ENCODE results near the gene PTPRM. TPM values are rescaled to one million over a fixed set of nuclear protein-coding genes. Genes with fewer than 3 reads are reported as not detected.

The PTPRM gene
- total and polyA plus RNA-seq, 2 experiments from 2014 or later: 1.6 to 5.3 TPM

DNA sequence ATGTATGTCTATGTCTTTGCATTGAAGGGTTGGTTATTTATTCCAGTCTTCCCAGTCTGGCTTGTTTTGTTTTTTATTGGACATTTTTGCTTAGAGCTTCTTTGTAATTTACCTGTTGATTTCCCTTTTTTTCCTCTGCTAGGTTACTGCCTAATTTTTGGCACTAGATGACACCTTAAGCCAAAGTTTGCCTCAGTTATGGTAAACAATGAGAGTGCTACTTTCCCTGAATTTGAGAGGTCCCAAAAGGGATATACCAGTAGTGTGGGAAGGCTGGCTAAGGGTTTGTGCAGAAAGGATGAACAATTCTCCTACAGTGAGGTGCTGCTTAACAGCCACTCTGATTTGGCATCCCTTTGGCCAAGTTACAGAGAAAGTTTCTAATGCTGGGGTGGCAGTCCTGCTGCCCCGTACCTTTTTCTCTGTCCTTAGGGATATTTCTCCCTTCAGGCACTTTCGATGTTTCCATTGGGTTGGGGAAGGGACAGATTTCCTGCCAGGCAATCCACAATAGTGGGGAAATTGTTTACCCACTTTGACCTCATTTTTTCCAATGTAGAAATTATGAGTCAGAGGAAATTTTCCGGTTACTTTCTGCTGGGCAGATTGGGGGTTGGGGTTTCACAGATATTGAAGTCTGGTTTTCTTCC, 354.9 kb downstream of the PTPRM start:
- no peaks in the 10 kb centered on the region for H3K4me1 ChIP-seq (ENCODE audit: insufficient read depth)
- Mint-ChIP-seq H3K9me3 (no peaks in the 10 kb centered on the region; the same call in 2 of the 3 replicates), H3K27ac (no peak overlapping the region), H3K27me3 (ENCODE audit: insufficient read depth, low read depth, poor library complexity) (no peaks in the 10 kb centered on the region), H3K4me1 (peaks cover 6% of the 10 kb centered on the region; the same call in 2 of the 3 replicates), H3K36me3 (ENCODE audit: low read depth) (no peaks in the 10 kb centered on the region), H3K4me3 (no peak overlapping the region)
- ATAC-seq (no peak), DNase-seq (ENCODE audit: low spot score) (no peak)
- no peaks in the 10 kb centered on the region for H3K9me2 ChIP-seq (ENCODE audit: insufficient read depth)
- H3K4me3 ChIP-seq: no peak overlapping the region
- H3K4me2 ChIP-seq: no peak overlapping the region
- no peaks in the 10 kb centered on the region for H3K36me3 ChIP-seq (ENCODE audit: insufficient read depth)
- H3F3A ChIP-seq (replicated peaks; ENCODE audit: low read depth): no peaks in the 10 kb centered on the region
- H4K20me1 ChIP-seq (replicated peaks; ENCODE audit: insufficient read depth): no peaks in the 10 kb centered on the region
- TF ChIP-seq, protein P1, sequence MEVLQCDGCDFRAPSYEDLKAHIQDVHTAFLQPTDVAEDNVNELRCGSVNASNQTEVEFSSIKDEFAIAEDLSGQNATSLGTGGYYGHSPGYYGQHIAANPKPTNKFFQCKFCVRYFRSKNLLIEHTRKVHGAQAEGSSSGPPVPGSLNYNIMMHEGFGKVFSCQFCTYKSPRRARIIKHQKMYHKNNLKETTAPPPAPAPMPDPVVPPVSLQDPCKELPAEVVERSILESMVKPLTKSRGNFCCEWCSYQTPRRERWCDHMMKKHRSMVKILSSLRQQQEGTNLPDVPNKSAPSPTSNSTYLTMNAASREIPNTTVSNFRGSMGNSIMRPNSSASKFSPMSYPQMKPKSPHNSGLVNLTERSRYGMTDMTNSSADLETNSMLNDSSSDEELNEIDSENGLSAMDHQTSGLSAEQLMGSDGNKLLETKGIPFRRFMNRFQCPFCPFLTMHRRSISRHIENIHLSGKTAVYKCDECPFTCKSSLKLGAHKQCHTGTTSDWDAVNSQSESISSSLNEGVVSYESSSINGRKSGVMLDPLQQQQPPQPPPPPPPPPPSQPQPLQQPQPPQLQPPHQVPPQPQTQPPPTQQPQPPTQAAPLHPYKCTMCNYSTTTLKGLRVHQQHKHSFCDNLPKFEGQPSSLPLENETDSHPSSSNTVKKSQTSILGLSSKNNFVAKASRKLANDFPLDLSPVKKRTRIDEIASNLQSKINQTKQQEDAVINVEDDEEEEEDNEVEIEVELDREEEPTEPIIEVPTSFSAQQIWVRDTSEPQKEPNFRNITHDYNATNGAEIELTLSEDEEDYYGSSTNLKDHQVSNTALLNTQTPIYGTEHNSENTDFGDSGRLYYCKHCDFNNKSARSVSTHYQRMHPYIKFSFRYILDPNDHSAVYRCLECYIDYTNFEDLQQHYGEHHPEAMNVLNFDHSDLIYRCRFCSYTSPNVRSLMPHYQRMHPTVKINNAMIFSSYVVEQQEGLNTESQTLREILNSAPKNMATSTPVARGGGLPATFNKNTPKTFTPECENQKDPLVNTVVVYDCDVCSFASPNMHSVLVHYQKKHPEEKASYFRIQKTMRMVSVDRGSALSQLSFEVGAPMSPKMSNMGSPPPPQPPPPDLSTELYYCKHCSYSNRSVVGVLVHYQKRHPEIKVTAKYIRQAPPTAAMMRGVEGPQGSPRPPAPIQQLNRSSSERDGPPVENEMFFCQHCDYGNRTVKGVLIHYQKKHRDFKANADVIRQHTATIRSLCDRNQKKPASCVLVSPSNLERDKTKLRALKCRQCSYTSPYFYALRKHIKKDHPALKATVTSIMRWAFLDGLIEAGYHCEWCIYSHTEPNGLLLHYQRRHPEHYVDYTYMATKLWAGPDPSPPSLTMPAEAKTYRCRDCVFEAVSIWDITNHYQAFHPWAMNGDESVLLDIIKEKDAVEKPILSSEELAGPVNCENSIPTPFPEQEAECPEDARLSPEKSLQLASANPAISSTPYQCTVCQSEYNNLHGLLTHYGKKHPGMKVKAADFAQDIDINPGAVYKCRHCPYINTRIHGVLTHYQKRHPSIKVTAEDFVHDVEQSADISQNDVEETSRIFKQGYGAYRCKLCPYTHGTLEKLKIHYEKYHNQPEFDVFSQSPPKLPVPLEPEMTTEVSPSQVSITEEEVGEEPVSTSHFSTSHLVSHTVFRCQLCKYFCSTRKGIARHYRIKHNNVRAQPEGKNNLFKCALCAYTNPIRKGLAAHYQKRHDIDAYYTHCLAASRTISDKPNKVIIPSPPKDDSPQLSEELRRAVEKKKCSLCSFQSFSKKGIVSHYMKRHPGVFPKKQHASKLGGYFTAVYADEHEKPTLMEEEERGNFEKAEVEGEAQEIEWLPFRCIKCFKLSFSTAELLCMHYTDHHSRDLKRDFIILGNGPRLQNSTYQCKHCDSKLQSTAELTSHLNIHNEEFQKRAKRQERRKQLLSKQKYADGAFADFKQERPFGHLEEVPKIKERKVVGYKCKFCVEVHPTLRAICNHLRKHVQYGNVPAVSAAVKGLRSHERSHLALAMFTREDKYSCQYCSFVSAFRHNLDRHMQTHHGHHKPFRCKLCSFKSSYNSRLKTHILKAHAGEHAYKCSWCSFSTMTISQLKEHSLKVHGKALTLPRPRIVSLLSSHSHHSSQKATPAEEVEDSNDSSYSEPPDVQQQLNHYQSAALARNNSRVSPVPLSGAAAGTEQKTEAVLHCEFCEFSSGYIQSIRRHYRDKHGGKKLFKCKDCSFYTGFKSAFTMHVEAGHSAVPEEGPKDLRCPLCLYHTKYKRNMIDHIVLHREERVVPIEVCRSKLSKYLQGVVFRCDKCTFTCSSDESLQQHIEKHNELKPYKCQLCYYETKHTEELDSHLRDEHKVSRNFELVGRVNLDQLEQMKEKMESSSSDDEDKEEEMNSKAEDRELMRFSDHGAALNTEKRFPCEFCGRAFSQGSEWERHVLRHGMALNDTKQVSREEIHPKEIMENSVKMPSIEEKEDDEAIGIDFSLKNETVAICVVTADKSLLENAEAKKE (CRISPR knock-in tag; IDR thresholded peaks at IDR 0.05): no peak
- TF ChIP-seq JUNB (IDR thresholded peaks at IDR 0.05; ENCODE audit: unreplicated experiment) (no peak), NANOG (IDR thresholded peaks at IDR 0.05; ENCODE audit: borderline replicate concordance) (no peak), EZH2 (IDR thresholded peaks at IDR 0.05; ENCODE audit: low read depth, unreplicated experiment) (no peak), CREB1 (CRISPR knock-in tag; IDR thresholded peaks at IDR 0.05; ENCODE audit: low read depth) (no peak), STAT1 (IDR thresholded peaks at IDR 0.05; ENCODE audit: unreplicated experiment) (no peak), EZH2phosphoT487 (IDR thresholded peaks at IDR 0.05; ENCODE audit: unreplicated experiment) (no peak), POLR2AphosphoS5 (IDR thresholded peaks at IDR 0.05; ENCODE audit: low read depth) (no peak), ZNF114 (CRISPR knock-in tag; IDR thresholded peaks at IDR 0.05) (no peak), ZNF331 (CRISPR knock-in tag; IDR thresholded peaks at IDR 0.05; ENCODE audit: low read depth) (no peak)
- TF ChIP-seq, protein P2, sequence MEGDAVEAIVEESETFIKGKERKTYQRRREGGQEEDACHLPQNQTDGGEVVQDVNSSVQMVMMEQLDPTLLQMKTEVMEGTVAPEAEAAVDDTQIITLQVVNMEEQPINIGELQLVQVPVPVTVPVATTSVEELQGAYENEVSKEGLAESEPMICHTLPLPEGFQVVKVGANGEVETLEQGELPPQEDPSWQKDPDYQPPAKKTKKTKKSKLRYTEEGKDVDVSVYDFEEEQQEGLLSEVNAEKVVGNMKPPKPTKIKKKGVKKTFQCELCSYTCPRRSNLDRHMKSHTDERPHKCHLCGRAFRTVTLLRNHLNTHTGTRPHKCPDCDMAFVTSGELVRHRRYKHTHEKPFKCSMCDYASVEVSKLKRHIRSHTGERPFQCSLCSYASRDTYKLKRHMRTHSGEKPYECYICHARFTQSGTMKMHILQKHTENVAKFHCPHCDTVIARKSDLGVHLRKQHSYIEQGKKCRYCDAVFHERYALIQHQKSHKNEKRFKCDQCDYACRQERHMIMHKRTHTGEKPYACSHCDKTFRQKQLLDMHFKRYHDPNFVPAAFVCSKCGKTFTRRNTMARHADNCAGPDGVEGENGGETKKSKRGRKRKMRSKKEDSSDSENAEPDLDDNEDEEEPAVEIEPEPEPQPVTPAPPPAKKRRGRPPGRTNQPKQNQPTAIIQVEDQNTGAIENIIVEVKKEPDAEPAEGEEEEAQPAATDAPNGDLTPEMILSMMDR (conservative IDR thresholded peaks at IDR 0.05; ENCODE audit: low read depth in 2 of 2): no peak
- TF ChIP-seq, protein P3, sequence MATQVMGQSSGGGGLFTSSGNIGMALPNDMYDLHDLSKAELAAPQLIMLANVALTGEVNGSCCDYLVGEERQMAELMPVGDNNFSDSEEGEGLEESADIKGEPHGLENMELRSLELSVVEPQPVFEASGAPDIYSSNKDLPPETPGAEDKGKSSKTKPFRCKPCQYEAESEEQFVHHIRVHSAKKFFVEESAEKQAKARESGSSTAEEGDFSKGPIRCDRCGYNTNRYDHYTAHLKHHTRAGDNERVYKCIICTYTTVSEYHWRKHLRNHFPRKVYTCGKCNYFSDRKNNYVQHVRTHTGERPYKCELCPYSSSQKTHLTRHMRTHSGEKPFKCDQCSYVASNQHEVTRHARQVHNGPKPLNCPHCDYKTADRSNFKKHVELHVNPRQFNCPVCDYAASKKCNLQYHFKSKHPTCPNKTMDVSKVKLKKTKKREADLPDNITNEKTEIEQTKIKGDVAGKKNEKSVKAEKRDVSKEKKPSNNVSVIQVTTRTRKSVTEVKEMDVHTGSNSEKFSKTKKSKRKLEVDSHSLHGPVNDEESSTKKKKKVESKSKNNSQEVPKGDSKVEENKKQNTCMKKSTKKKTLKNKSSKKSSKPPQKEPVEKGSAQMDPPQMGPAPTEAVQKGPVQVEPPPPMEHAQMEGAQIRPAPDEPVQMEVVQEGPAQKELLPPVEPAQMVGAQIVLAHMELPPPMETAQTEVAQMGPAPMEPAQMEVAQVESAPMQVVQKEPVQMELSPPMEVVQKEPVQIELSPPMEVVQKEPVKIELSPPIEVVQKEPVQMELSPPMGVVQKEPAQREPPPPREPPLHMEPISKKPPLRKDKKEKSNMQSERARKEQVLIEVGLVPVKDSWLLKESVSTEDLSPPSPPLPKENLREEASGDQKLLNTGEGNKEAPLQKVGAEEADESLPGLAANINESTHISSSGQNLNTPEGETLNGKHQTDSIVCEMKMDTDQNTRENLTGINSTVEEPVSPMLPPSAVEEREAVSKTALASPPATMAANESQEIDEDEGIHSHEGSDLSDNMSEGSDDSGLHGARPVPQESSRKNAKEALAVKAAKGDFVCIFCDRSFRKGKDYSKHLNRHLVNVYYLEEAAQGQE (IDR thresholded peaks at IDR 0.05; ENCODE audit: unreplicated experiment): no peak
- TF ChIP-seq, protein P4, sequence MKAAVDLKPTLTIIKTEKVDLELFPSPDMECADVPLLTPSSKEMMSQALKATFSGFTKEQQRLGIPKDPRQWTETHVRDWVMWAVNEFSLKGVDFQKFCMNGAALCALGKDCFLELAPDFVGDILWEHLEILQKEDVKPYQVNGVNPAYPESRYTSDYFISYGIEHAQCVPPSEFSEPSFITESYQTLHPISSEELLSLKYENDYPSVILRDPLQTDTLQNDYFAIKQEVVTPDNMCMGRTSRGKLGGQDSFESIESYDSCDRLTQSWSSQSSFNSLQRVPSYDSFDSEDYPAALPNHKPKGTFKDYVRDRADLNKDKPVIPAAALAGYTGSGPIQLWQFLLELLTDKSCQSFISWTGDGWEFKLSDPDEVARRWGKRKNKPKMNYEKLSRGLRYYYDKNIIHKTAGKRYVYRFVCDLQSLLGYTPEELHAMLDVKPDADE (IDR thresholded peaks at IDR 0.05): no peak
- no peaks in the 10 kb centered on the region for H3K27me3 ChIP-seq (ENCODE audit: insufficient read depth)
- H2AFZ ChIP-seq: no peak overlapping the region
- no peaks in the 10 kb centered on the region for H3K79me2 ChIP-seq (replicated peaks; ENCODE audit: insufficient read depth)
- no peak overlapping the region for H3K27ac ChIP-seq (ENCODE audit: low read depth)
